ENCODE results near the gene TAPBP.
"Not testable (repeated sequence)": the region's sequence is repeated elsewhere in the genome, so short reads cannot be mapped to it uniquely, and the experiment has no call there.

Gene TAPBP

GRCh38 chr6:33313709-33314514, at the start of gene TAPBP:
Gene TAPBP (minus strand): TSS chr6:33314078. CDS start chr6:33314041, 37 bp downstream.
- no peak for DNase-seq

DNA sequence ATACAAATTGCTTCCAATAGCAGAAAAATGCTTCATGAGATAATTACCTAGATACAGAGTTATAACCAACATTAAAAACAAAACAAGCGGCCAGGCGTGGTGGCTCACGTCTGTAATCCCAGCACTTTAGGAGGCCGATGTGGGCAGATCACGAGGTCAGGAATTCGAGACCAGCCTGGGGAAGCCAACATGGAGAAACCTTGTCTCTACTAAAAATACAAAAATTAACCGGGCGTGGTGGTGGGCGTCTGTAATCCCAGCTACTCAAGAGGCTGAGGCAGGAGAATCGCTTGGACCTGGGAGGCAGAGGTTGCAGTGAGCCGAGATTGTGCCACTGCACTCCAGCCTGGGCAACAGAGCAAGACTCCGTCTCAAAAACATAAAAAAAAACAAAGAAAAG, 49.6 kb upstream of the TAPBP start:
- DNase-seq: not testable (repeated sequence)

DNA sequence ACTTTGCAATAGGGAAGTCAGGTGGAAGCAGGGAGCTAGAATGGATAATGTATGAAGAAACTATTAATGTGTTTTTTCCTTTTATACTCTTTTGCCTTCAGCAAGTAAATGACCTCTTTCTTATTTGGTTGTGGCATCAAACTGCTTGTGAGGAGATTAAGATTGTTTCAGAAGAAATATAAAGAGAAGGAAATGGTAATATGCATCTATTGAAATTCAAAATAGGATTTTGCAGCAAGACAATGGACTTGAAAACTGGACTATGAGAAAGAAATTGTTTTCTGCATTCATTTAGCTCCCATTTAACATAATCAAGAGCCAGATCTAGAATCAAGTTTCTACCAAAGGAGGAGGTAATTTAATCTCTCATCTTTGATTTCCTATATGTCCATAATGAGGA, 45.5 kb upstream of the TAPBP start:
- no peak for DNase-seq

DNA sequence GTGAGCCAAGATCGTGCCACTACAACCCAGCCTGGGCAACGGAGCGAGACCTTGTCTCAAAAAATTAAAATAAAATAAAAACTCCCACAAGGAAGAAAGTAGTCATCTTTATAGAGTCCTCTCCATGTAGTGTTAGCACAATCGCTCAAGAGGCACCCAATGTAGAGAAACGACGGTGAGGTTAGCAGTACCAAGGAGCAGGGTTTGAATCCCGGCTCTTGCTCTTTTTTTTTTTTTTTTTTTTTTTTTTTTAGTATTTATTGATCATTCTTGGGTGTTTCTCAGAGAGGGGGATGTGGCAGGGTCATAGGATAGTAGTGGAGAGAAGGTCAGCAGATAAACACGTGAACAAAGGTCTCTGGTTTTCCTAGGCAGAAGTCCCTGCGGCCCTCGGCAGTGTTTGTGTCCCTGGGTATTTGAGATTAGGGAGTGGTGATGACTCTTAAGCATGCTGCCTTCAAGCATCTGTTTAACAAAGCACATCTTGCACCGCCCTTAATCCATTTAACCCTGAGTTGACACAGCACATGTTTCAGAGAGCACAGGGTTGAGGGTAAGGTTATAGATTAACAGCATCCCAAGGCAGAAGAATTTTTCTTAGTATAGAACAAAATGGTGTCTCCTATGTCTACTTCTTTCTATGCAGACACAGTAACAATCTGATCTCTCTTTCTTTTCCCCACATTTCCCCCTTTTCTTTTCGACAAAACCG, 43.4 kb upstream of the TAPBP start:
- DNase-seq: not testable (repeated sequence)

- DNase-seq: no peak
Observed at GRCh38 chr6:33356295-33356694, 42.4 kb upstream of the TAPBP start.

GRCh38 chr6:33355860-33356259, 42.0 kb upstream of the TAPBP start:
- DNase-seq: not testable (repeated sequence)

- no peak for DNase-seq
Observed at GRCh38 chr6:33347816-33348215, 33.9 kb upstream of the TAPBP start.

- DNase-seq: not testable (repeated sequence)
Observed at GRCh38 chr6:33346972-33347371, 33.1 kb upstream of the TAPBP start.

- peak; percentile 18 for DNase-seq
Observed at GRCh38 chr6:33344701-33345697, 31.1 kb upstream of the TAPBP start.

DNA sequence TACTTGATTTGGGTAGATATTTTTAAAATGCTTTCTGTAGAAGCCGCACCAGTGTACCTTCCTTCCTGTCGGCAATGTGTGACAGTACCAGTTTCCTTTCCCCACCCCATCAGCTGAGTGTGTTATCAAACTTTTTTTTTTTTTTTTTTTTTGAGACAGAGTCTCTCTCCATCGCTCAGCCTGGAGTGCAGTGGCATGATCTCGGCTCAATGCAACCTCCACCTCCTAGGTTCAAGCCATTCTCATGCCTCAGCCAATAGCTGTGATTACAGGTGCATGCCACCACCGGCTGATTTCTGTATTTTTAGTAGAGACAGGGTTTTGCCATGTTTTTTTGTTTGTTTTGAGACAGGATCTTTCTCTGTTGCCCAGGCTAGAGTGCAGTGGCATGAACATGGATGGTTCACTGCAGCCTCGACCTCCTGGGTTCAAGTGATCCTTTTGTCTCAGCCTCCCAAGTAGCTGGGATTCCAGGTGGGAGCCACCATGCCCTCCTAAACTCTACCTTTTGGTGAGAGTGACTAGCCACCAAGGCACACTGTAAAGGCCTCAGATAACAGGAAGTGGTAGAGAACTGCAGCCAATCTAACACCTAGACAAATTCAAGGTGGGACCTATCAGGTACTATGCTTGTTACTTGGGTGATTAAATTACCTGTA, 30.2 kb upstream of the TAPBP start:
- no peak for DNase-seq

GRCh38 chr6:33343606-33343952, 29.7 kb upstream of the TAPBP start:
- DNase-seq: not testable (repeated sequence)

GRCh38 chr6:33339193-33339592, 25.3 kb upstream of the TAPBP start:
- no peak for DNase-seq

DNA sequence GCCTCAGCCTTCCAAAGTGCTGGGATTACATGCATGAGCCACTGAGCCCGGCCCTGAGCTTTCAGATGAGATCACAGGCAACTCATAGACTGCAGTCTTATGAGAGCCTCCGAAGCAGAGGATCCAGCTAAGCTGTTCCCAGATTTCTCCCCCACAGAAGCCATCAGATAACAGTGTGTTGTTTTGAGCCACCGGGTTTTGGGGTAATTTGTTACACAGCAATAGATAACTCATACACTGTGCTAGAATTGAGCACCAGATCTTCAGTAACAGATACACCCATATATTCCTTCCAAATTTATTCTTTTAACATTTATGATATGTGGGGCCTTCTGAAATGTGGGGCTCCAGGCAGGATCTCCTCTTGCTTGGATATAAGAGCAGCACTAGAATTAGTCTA, 22.6 kb upstream of the TAPBP start:
- no peak for DNase-seq

GRCh38 chr6:33335916-33336315, 22.0 kb upstream of the TAPBP start:
- no peak for DNase-seq

DNA sequence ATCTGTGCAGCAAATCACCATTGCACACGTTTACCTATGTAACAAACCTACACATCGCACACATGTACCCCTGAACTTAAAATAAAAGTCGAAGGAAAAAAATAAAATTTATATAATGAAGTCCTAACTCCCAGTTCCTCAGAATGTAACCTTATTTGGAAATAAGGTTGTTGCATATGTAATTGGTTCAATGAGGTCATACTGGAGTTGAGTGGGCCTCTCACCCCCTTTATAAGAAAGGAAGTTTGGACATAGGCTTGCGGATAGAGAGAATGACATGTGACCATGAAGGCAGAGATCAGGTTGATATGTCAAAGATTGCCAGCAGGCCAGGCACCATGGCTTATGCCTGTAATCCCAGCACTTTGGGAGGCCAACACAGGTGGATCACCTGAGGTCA, 19.8 kb upstream of the TAPBP start:
- DNase-seq: no peak

DNA sequence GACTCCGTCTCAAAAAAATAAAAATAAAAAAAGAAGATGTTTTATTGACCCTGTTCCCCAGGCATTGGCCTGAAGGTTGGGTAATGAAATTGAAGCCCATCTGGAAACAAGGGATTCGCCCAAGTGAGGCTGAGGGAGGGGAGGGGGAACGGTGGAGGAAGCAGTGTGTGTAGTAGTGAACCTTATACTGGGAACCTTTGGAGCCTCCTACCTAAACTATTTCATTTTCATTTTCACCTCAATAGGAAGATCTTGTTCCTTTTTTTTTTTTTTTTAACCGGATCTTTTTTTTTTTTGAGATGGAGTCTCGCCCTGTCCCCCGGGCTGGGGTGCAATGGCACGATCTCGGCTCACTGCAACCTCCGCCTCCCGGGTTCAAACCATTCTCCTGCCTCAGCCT, 16.9 kb upstream of the TAPBP start:
- DNase-seq: no peak

- no peak for DNase-seq
Observed at GRCh38 chr6:33329058-33329457, 15.2 kb upstream of the TAPBP start.

DNA sequence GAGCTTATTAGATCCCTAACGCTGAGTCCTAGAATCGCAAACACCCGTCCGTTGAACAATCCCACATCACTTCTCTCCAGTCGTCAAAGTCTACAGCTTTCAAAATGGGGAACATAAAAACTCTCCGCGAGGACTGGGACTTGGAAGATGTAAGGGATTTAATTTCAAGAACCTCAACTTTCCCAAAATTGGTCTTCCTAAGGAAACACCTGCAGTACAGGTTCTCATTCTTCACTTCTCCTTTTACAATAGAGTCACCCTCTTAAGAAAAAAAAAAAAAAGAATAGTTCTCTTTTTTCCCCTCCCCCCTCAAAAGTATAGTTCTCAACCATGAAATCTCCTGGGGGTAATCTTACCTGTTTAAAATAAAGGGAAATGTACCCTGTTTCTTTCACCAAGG, 10.2 kb upstream of the TAPBP start:
- no peak for DNase-seq

GRCh38 chr6:33323623-33323948, 9.7 kb upstream of the TAPBP start:
- DNase-seq: peak; percentile 63

DNA sequence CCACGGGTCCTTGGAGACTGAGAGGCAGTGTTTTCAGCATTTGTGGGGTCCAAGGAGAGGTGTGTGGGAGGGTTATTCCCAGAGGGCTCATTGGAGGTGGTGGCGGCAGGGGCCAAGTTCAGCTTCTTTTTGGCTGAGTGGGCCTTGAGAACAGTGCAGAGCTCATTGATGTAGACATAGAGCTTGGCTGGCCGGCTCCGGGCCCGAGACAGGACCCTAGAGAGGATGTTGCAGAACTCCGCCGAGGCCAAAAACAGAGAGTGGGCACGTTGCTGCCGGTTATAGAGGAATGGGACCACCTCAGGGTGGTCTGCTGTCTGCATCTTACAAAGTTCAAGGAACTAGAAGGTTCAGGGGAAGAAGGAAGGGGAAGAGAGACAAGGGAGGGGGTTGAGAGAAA, 7.3 kb upstream of the TAPBP start:
- DNase-seq: no peak

GRCh38 chr6:33320315-33321181, 6.7 kb upstream of the TAPBP start:
- no peak for DNase-seq

- DNase-seq: no peak
Observed at GRCh38 chr6:33319939-33320314, 6.0 kb upstream of the TAPBP start.

Measured in SHP77 treated with DMSO at 0.1 percent for 48 hours (cell line).